ENCODE results near the gene TEX28. TPM values are rescaled to one million over a fixed set of nuclear protein-coding genes. Genes with fewer than 3 reads are reported as not detected.

The TEX28 gene
- total RNA-seq, 1 donor from 2014 or later: not detected

DNA sequence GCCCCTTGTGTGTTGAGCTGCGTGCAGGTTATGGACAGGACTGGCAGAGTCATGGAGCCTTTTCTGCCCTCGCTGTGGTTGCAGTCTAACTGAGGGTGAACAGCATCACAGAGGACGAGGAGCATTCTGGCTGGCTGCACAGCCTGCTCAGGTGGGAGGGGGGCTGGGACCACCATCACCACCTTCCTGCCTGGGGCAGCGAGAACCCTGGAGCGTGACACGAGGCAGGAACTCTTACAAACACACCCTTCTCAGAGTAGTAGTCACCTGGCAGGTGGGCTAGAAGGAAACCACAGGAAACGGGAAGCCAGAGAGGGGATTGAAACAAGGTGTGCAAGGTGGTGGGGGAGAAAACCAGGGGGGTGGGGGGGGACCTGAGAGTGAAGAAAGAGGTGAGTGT, 26.2 kb upstream of the TEX28 start:
- Mint-ChIP-seq H3K4me3 (ENCODE audit: unreplicated experiment) (no peak overlapping the region), H3K27me3 (ENCODE audit: low read depth) (peaks cover 20% of the 10 kb centered on the region), H3K36me3 (ENCODE audit: low read depth) (peaks cover 2% of the 10 kb centered on the region), H3K9me3 (ENCODE audit: low read depth) (peaks cover 2% of the 10 kb centered on the region), H3K4me1 (ENCODE audit: low read depth) (peaks cover 17% of the 10 kb centered on the region), H3K27ac (ENCODE audit: unreplicated experiment) (no peak overlapping the region)
- TF ChIP-seq, protein P1, sequence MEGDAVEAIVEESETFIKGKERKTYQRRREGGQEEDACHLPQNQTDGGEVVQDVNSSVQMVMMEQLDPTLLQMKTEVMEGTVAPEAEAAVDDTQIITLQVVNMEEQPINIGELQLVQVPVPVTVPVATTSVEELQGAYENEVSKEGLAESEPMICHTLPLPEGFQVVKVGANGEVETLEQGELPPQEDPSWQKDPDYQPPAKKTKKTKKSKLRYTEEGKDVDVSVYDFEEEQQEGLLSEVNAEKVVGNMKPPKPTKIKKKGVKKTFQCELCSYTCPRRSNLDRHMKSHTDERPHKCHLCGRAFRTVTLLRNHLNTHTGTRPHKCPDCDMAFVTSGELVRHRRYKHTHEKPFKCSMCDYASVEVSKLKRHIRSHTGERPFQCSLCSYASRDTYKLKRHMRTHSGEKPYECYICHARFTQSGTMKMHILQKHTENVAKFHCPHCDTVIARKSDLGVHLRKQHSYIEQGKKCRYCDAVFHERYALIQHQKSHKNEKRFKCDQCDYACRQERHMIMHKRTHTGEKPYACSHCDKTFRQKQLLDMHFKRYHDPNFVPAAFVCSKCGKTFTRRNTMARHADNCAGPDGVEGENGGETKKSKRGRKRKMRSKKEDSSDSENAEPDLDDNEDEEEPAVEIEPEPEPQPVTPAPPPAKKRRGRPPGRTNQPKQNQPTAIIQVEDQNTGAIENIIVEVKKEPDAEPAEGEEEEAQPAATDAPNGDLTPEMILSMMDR (IDR thresholded peaks at IDR 0.05): no peak
- DNase-seq (ENCODE audit: low spot score): peak; percentile 58

DNA sequence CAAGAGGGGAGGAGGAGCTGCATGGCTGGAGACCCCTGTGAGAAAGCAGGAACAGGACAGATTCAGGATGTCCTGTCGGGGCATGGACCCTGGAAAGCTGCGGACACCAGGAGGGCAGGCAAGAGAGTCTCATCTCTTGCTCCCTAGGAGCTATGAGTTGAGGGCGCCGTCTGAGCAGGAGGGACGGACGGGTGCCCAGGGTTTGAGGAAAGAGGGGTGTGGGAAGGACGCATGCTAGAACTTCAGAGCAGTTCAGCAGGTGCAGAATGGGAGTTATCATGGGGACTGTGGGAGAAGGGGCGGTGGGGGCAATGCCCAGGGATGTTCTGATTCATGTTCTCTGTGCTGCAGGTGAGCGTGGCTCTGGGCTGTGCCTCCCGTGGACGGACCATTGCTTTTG, 25.5 kb upstream of the TEX28 start:
- Mint-ChIP-seq H3K4me1 (ENCODE audit: low read depth) (peaks cover 9% of the 10 kb centered on the region), H3K27ac (ENCODE audit: unreplicated experiment) (no peak overlapping the region), H3K4me3 (ENCODE audit: unreplicated experiment) (no peak overlapping the region), H3K27me3 (ENCODE audit: low read depth) (peaks cover 20% of the 10 kb centered on the region), H3K9me3 (ENCODE audit: low read depth) (peaks cover 2% of the 10 kb centered on the region), H3K36me3 (ENCODE audit: low read depth) (peaks cover 2% of the 10 kb centered on the region)
- TF ChIP-seq, protein P1 (IDR thresholded peaks at IDR 0.05): no peak
- DNase-seq (ENCODE audit: low spot score): peak; percentile 58

GRCh38 chrX:154317391-154317995, 22.6 kb upstream of the TEX28 start:
- Mint-ChIP-seq H3K4me3 (ENCODE audit: unreplicated experiment) (no peak overlapping the region), H3K36me3 (ENCODE audit: low read depth) (peaks cover 2% of the 10 kb centered on the region), H3K4me1 (ENCODE audit: low read depth) (peaks cover 2% of the 10 kb centered on the region), H3K27me3 (ENCODE audit: low read depth) (peaks cover 20% of the 10 kb centered on the region), H3K27ac (ENCODE audit: unreplicated experiment) (no peak overlapping the region), H3K9me3 (ENCODE audit: low read depth) (peaks cover 4% of the 10 kb centered on the region)
- peak; percentile 53 for DNase-seq (ENCODE audit: low spot score)
- TF ChIP-seq, protein P1 (IDR thresholded peaks at IDR 0.05): peak; percentile 69

- Mint-ChIP-seq H3K9me3 (ENCODE audit: low read depth) (peaks cover 4% of the 10 kb centered on the region), H3K4me3 (ENCODE audit: unreplicated experiment) (no peak overlapping the region), H3K36me3 (ENCODE audit: low read depth) (peaks cover 1% of the 10 kb centered on the region), H3K27ac (ENCODE audit: unreplicated experiment) (no peak overlapping the region), H3K27me3 (ENCODE audit: low read depth) (peaks cover 8% of the 10 kb centered on the region), H3K4me1 (ENCODE audit: low read depth) (peaks cover 2% of the 10 kb centered on the region)
- TF ChIP-seq, protein P1 (IDR thresholded peaks at IDR 0.05): no peak
- DNase-seq (ENCODE audit: low spot score): peak; percentile 40
Observed at GRCh38 chrX:154315416-154315815, 20.5 kb upstream of the TEX28 start.

GRCh38 chrX:154313147-154313546, 18.2 kb upstream of the TEX28 start:
- no peaks in the 10 kb centered on the region for H3K36me3 Mint-ChIP-seq (ENCODE audit: low read depth)
- no peak overlapping the region for H3K4me3 Mint-ChIP-seq (ENCODE audit: unreplicated experiment)
- H3K27ac Mint-ChIP-seq (ENCODE audit: unreplicated experiment): no peak overlapping the region
- H3K27me3 Mint-ChIP-seq (ENCODE audit: low read depth): no peaks in the 10 kb centered on the region
- TF ChIP-seq, protein P1 (IDR thresholded peaks at IDR 0.05): no peak
- peaks cover 2% of the 10 kb centered on the region for H3K4me1 Mint-ChIP-seq (ENCODE audit: low read depth)
- no peak for DNase-seq (ENCODE audit: low spot score)
- H3K9me3 Mint-ChIP-seq (ENCODE audit: low read depth): peaks cover 5% of the 10 kb centered on the region
